Large intestine (tissue), 3 donors: ENCODE data around the gene KLKB1. TPM values are rescaled to one million over a fixed set of nuclear protein-coding genes. Genes with fewer than 3 reads are reported as not detected.
"Not testable (repeated sequence)": the region's sequence is repeated elsewhere in the genome, so short reads cannot be mapped to it uniquely, and the experiment has no call there.

Source experiments
- DNase-seq, 2 donors: peaks; one replicate each; pipeline versions ENCODE4 v3.0.0 to v3.0.0-alpha.2; 2013
- H3K27ac ChIP-seq: one replicate; pipeline ENCODE4 v1.5.1; 2013; ENCODE audit warnings: low read length
- H3K27me3 ChIP-seq: 2 replicates; pipeline ENCODE4 v1.6.1; 2013; ENCODE audit warnings: low read length; ENCODE audit not compliant: control insufficient read depth, insufficient read depth
- H3K36me3 ChIP-seq: 2 replicates; pipeline ENCODE4 v1.6.1; 2013; ENCODE audit warnings: low read length; ENCODE audit not compliant: control insufficient read depth, insufficient read depth
- H3K4me1 ChIP-seq: one replicate; pipeline ENCODE4 v1.6.1; 2013; ENCODE audit warnings: low read length; ENCODE audit not compliant: control insufficient read depth, insufficient read depth
- H3K4me3 ChIP-seq: one replicate; pipeline ENCODE4 v1.5.1; 2013; ENCODE audit warnings: low read length
- H3K9me3 ChIP-seq: one replicate; pipeline ENCODE4 v1.6.1; 2013; ENCODE audit warnings: mild to moderate bottlenecking, low read depth, low read length, moderate library complexity; ENCODE audit not compliant: control insufficient read depth
- WGBS: methylation state at CpG from one replicate; pipeline ENCODE4 v1.1.5; 2013; ENCODE audit warnings: low lambda C conversion rate; ENCODE audit not compliant: insufficient coverage; 5-methylcytosine and 5-hydroxymethylcytosine counted together
- polyA plus RNA-seq: library from polyadenylated mRNA; unstranded; fragments of 120-200 nt; gene quantifications from one replicate; pipeline ENCODE4 v1.2.1, GENCODE V29; 2013

KLKB1 gene
- polyA plus RNA-seq, 1 donor = 2.8 TPM

- Histone ChIP-seq H3K4me3 (no peak overlapping the region), H3K36me3 (no peaks in the 10 kb centered on the region), H3K27ac (no peak overlapping the region), H3K27me3 (no peaks in the 10 kb centered on the region), H3K4me1 (no peaks in the 10 kb centered on the region), H3K9me3 (no peaks in the 10 kb centered on the region)
- no peak for DNase-seq
- WGBS = no CpG with 5 or more reads among the region's 5 CpGs
These were observed 17.5 kb downstream of the KLKB1 start for GRCh38 chr4:186244835-186245234.

GRCh38 chr4:186247062-186247752 lies 19.9 kb downstream of the KLKB1 start:
- H3K9me3 ChIP-seq, H3K36me3 ChIP-seq, DNase-seq, H3K27me3 ChIP-seq, H3K27ac ChIP-seq, H3K4me1 ChIP-seq, H3K4me3 ChIP-seq: not testable (repeated sequence)
- WGBS = 100% methylated on average over 1 of the region's 9 CpGs

GRCh38 chr4:186248643-186249042 lies 21.3 kb downstream of the KLKB1 start:
- Histone ChIP-seq H3K4me3 (no peak overlapping the region), H3K4me1 (no peaks in the 10 kb centered on the region), H3K27me3 (no peaks in the 10 kb centered on the region), H3K27ac (no peak overlapping the region), H3K36me3 (no peaks in the 10 kb centered on the region), H3K9me3 (no peaks in the 10 kb centered on the region)
- no peak for DNase-seq
- no CpG with 5 or more reads among the region's 1 CpG for WGBS

- Histone ChIP-seq H3K4me3 (no peak overlapping the region), H3K36me3 (no peaks in the 10 kb centered on the region), H3K9me3 (no peaks in the 10 kb centered on the region), H3K4me1 (no peaks in the 10 kb centered on the region), H3K27me3 (no peaks in the 10 kb centered on the region), H3K27ac (no peak overlapping the region)
- no peak for DNase-seq
- WGBS = no CpG with 5 or more reads among the region's 8 CpGs
These were observed 22.8 kb downstream of the KLKB1 start for GRCh38 chr4:186249785-186250754.

GRCh38 chr4:186250760-186251159 lies 23.5 kb downstream of the KLKB1 start:
- Histone ChIP-seq H3K27me3 (no peaks in the 10 kb centered on the region), H3K4me1 (no peaks in the 10 kb centered on the region), H3K4me3 (no peak overlapping the region), H3K36me3 (no peaks in the 10 kb centered on the region), H3K9me3 (no peaks in the 10 kb centered on the region), H3K27ac (no peak overlapping the region)
- DNase-seq = no peak
- 40% methylated on average over 1 of the region's 2 CpGs for WGBS

GRCh38 chr4:186255122-186255521 lies 27.8 kb downstream of the KLKB1 start:
- DNase-seq = no peak
- no peak overlapping the region for H3K4me3 ChIP-seq
- no peaks in the 10 kb centered on the region for H3K27me3 ChIP-seq
- H3K9me3 ChIP-seq = no peaks in the 10 kb centered on the region
- WGBS = 100% methylated on average over 1 of the region's 3 CpGs
- peaks cover 2% of the 10 kb centered on the region for H3K36me3 ChIP-seq
- no peak overlapping the region for H3K27ac ChIP-seq
- H3K4me1 ChIP-seq = peaks cover 2% of the 10 kb centered on the region

- peaks cover 14% of the 10 kb centered on the region for H3K4me1 ChIP-seq
- H3K27me3 ChIP-seq = no peaks in the 10 kb centered on the region
- WGBS = no CpG with 5 or more reads among the region's 12 CpGs
- H3K9me3 ChIP-seq = no peaks in the 10 kb centered on the region
- no peak overlapping the region for H3K4me3 ChIP-seq
- peaks cover 2% of the 10 kb centered on the region for H3K36me3 ChIP-seq
- DNase-seq = peak in 1 of 2 donors; percentile 19
- H3K27ac ChIP-seq = no peak overlapping the region
These were observed 31.0 kb downstream of the KLKB1 start for GRCh38 chr4:186258216-186258811.

GRCh38 chr4:186260117-186260503 lies 32.8 kb downstream of the KLKB1 start:
- 0% methylated on average over 1 of the region's 6 CpGs for WGBS
- DNase-seq = peak; percentile 7 to 65
- no peak overlapping the region for H3K4me3 ChIP-seq
- no peaks in the 10 kb centered on the region for H3K27me3 ChIP-seq
- H3K27ac ChIP-seq = peak overlapping the region; percentile 47
- H3K9me3 ChIP-seq = no peaks in the 10 kb centered on the region
- H3K36me3 ChIP-seq = peaks cover 2% of the 10 kb centered on the region
- peaks cover 18% of the 10 kb centered on the region for H3K4me1 ChIP-seq

GRCh38 chr4:186260504-186261448 lies 33.5 kb downstream of the KLKB1 start:
- peak; percentile 36 to 71 for DNase-seq
- H3K4me3 ChIP-seq = no peak overlapping the region
- H3K27ac ChIP-seq = peak overlapping the region; percentile 47
- H3K36me3 ChIP-seq = peaks cover 2% of the 10 kb centered on the region
- peaks cover 24% of the 10 kb centered on the region for H3K4me1 ChIP-seq
- H3K9me3 ChIP-seq = no peaks in the 10 kb centered on the region
- 33% methylated on average over 1 of the region's 12 CpGs for WGBS
- H3K27me3 ChIP-seq = no peaks in the 10 kb centered on the region
